Measurements from ENCODE around the gene TRIM56. TPM values are rescaled to one million over a fixed set of nuclear protein-coding genes. Genes with fewer than 3 reads are reported as not detected.

Gene TRIM56
- total and polyA plus RNA-seq, 2 of the 13 experiments (the other 11 are each of a cell fraction or from before 2014, with no cell fraction given), result 3.2 to 7.1 TPM

DNA sequence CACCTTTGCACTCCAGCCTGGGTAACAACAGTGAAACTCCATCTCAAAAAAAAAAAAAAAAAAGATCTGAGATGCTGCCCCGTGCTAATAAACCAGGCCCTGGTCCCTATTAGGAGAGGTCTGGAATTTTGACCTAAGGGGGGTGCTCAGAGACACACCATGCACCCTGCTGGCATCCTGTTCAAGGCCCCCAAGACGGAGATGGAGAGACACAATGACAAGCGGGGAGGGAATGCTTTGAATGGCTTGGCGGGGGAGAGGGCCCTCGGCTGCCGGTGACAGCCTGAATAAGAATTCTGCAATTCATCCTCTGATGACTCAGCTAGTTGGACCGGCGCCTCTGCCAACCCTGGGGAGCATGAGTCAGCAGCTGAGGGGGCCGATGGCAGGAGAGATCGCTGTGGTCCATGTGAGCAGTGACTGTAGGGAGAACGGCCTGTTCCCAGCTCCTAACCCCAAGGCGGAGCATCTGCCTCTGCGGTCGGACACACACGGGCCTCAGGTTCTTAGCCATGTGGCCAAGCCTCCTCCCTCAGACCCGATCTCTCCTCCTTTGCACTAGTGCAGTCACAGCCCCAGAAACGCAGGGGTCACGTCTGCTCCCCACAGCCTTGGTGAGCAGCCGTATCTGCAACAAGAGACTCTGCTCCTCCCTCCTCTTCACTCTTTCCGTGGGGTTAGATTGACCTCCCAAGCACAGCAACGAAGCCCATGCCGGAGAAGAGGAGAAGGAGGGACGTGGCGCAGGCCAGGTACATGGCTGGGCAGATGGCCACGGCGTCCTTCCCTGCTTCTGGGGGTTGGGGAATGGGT, 14.9 kb downstream of the TRIM56 start (continued):
- TF ChIP-seq, protein P1, sequence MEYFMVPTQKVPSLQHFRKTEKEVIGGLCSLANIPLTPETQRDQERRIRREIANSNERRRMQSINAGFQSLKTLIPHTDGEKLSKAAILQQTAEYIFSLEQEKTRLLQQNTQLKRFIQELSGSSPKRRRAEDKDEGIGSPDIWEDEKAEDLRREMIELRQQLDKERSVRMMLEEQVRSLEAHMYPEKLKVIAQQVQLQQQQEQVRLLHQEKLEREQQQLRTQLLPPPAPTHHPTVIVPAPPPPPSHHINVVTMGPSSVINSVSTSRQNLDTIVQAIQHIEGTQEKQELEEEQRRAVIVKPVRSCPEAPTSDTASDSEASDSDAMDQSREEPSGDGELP (IDR thresholded peaks at IDR 0.05; ENCODE audit: borderline replicate concordance, low read depth), result peak; percentile 46; the same call in 1 of the 2 replicates
- TF ChIP-seq ZNF441 (CRISPR knock-in tag; IDR thresholded peaks at IDR 0.05; ENCODE audit: borderline replicate concordance), result peak; percentile 65; the same call in 1 of the 2 replicates
- TF ChIP-seq, protein P2, sequence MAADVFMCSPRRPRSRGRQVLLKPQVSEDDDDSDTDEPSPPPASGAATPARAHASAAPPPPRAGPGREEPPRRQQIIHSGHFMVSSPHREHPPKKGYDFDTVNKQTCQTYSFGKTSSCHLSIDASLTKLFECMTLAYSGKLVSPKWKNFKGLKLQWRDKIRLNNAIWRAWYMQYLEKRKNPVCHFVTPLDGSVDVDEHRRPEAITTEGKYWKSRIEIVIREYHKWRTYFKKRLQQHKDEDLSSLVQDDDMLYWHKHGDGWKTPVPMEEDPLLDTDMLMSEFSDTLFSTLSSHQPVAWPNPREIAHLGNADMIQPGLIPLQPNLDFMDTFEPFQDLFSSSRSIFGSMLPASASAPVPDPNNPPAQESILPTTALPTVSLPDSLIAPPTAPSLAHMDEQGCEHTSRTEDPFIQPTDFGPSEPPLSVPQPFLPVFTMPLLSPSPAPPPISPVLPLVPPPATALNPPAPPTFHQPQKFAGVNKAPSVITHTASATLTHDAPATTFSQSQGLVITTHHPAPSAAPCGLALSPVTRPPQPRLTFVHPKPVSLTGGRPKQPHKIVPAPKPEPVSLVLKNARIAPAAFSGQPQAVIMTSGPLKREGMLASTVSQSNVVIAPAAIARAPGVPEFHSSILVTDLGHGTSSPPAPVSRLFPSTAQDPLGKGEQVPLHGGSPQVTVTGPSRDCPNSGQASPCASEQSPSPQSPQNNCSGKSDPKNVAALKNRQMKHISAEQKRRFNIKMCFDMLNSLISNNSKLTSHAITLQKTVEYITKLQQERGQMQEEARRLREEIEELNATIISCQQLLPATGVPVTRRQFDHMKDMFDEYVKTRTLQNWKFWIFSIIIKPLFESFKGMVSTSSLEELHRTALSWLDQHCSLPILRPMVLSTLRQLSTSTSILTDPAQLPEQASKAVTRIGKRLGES (CRISPR knock-in tag; IDR thresholded peaks at IDR 0.05; ENCODE audit: borderline replicate concordance), result no peak
- TF ChIP-seq, protein P3, sequence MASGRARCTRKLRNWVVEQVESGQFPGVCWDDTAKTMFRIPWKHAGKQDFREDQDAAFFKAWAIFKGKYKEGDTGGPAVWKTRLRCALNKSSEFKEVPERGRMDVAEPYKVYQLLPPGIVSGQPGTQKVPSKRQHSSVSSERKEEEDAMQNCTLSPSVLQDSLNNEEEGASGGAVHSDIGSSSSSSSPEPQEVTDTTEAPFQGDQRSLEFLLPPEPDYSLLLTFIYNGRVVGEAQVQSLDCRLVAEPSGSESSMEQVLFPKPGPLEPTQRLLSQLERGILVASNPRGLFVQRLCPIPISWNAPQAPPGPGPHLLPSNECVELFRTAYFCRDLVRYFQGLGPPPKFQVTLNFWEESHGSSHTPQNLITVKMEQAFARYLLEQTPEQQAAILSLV (CRISPR knock-in tag; IDR thresholded peaks at IDR 0.05; ENCODE audit: borderline replicate concordance), result no peak
- TF ChIP-seq FOXO1 (CRISPR knock-in tag; IDR thresholded peaks at IDR 0.05), result no peak
- TF ChIP-seq HNF4A (CRISPR knock-in tag; IDR thresholded peaks at IDR 0.05), result no peak; the same call in 1 of the 2 replicates
- TF ChIP-seq TSC22D2 (CRISPR knock-in tag; IDR thresholded peaks at IDR 0.05; ENCODE audit: borderline replicate concordance), result no peak
- TF ChIP-seq KAT2B (IDR thresholded peaks at IDR 0.05; ENCODE audit: borderline replicate concordance, low read depth, low read length), result no peak
- no peak for TF ChIP-seq ZNF326 (CRISPR knock-in tag; IDR thresholded peaks at IDR 0.05; ENCODE audit: borderline replicate concordance)
- no peak for TF ChIP-seq ZNF589 (CRISPR knock-in tag; conservative IDR thresholded peaks at IDR 0.05)
- TF ChIP-seq, protein P4, sequence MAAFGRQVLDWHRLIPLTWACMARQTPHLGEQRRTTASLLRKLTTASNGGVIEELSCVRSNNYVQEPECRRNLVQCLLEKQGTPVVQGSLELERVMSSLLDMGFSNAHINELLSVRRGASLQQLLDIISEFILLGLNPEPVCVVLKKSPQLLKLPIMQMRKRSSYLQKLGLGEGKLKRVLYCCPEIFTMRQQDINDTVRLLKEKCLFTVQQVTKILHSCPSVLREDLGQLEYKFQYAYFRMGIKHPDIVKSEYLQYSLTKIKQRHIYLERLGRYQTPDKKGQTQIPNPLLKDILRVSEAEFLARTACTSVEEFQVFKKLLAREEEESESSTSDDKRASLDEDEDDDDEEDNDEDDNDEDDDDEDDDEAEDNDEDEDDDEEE (CRISPR knock-in tag; IDR thresholded peaks at IDR 0.05), result 0 out of 2 replicates have a peak, but pooled peaks have one; percentile 70
- TF ChIP-seq SMYD3 (CRISPR knock-in tag; IDR thresholded peaks at IDR 0.05), result no peak
- peak; percentile 71 for TF ChIP-seq THRA (CRISPR knock-in tag; IDR thresholded peaks at IDR 0.05; ENCODE audit: borderline replicate concordance)
- no peak for TF ChIP-seq ZKSCAN1 (IDR thresholded peaks at IDR 0.05; ENCODE audit: low read length)
- TF ChIP-seq ZNF232 (CRISPR knock-in tag; IDR thresholded peaks at IDR 0.05; ENCODE audit: borderline replicate concordance), result 0 out of 2 replicates have a peak, but pooled peaks have one; percentile 68
- no peak for TF ChIP-seq POGK (CRISPR knock-in tag; conservative IDR thresholded peaks at IDR 0.05)
- no peak for TF ChIP-seq ZFP82 (CRISPR knock-in tag; IDR thresholded peaks at IDR 0.05; ENCODE audit: borderline replicate concordance)
- no peak for TF ChIP-seq ZNF567 (CRISPR knock-in tag; IDR thresholded peaks at IDR 0.05; ENCODE audit: borderline replicate concordance)
- TF ChIP-seq TBL1XR1 (IDR thresholded peaks at IDR 0.05; ENCODE audit: borderline replicate concordance, low read length, partially characterized antibody), result no peak
